Measurements from ENCODE around the gene GNAI2. TPM values are rescaled to one million over a fixed set of nuclear protein-coding genes. Genes with fewer than 3 reads are reported as not detected.

GNAI2 gene
- total RNA-seq, 2 experiments from 2014 or later: 238 to 242 TPM

- no peak overlapping the region for H3K27ac Mint-ChIP-seq
- intact Hi-C loops (cut with micrococcal nuclease): no loop called here
- H3K4me1 Mint-ChIP-seq (ENCODE audit: low read depth): peaks cover 23% of the 10 kb centered on the region
- ChIA-PET CTCF (interaction anchor here (1.0 to 1.1 kb wide), 3 partner anchors 25 to 50 kb away, joined by 3 to 4 read pairs (median 3); no protein-coding TSS in a partner anchor), POLR2A (interaction anchor here (0.9 to 3.1 kb wide), 2 partner anchors 9 to 40 kb away, joined by 3 to 14 read pairs; no protein-coding TSS in a partner anchor)
- ATAC-seq (no peak), DNase-seq (no peak)
- H3K36me3 Mint-ChIP-seq (ENCODE audit: low read depth): peaks cover 1% of the 10 kb centered on the region
- H3K9me3 Mint-ChIP-seq: no peaks in the 10 kb centered on the region
- H3K27me3 Mint-ChIP-seq: no peaks in the 10 kb centered on the region
- no peak overlapping the region for H3K4me3 Mint-ChIP-seq
- TF ChIP-seq CTCF (IDR thresholded peaks at IDR 0.05): no peak
Measured at GRCh38 chr3:50296721-50297383, 60.8 kb downstream of the GNAI2 start.

GRCh38 chr3:50297384-50297775 is 61.4 kb downstream of the GNAI2 start:
- Mint-ChIP-seq H3K9me3 (no peaks in the 10 kb centered on the region), H3K4me1 (ENCODE audit: low read depth) (peaks cover 23% of the 10 kb centered on the region), H3K27me3 (no peaks in the 10 kb centered on the region), H3K36me3 (ENCODE audit: low read depth) (peaks cover 1% of the 10 kb centered on the region), H3K27ac (no peak overlapping the region), H3K4me3 (peak overlapping the region; percentile 99)
- ATAC-seq (no peak), DNase-seq (no peak)
- POLR2A ChIA-PET: interaction anchor here (1.8 to 3.1 kb wide), 2 partner anchors 9 to 40 kb away, joined by 7 to 14 read pairs; no protein-coding TSS in a partner anchor
- intact Hi-C loops (cut with micrococcal nuclease): no loop called here
- no peak for TF ChIP-seq CTCF (IDR thresholded peaks at IDR 0.05)
- CTCF ChIA-PET: interaction anchor here (1.0 to 1.9 kb wide), 3 partner anchors 8 to 27 kb away, joined by 3 to 8 read pairs (median 4); no protein-coding TSS in a partner anchor

GRCh38 chr3:50297896-50298725 is 62.1 kb downstream of the GNAI2 start:
- H3K9me3 Mint-ChIP-seq: no peaks in the 10 kb centered on the region
- H3K4me3 Mint-ChIP-seq: peak overlapping the region; percentile 99
- DNase-seq: no peak
- H3K4me1 Mint-ChIP-seq (ENCODE audit: low read depth): peaks cover 17% of the 10 kb centered on the region
- peak overlapping the region; percentile 98 for H3K27ac Mint-ChIP-seq
- no peaks in the 10 kb centered on the region for H3K27me3 Mint-ChIP-seq
- CTCF ChIA-PET: interaction anchor here (0.6 to 1.9 kb wide), 9 partner anchors 9 to 55 kb away, joined by 3 to 8 read pairs (median 4); partner anchors contain the start of genes LSMEM2 and TUSC2
- intact Hi-C loops (cut with micrococcal nuclease): no loop called here
- peaks cover 1% of the 10 kb centered on the region for H3K36me3 Mint-ChIP-seq (ENCODE audit: low read depth)
- POLR2A ChIA-PET: interaction anchor here (0.9 to 3.1 kb wide), 13 partner anchors 8 to 61 kb away, joined by 3 to 14 read pairs (median 6); partner anchors contain the start of genes CYB561D2, LSMEM2, NPRL2 and RASSF1
- no peak for TF ChIP-seq CTCF (IDR thresholded peaks at IDR 0.05)
- ATAC-seq: no peak

GRCh38 chr3:50298836-50299637 is 63.0 kb downstream of the GNAI2 start, which contains the start of the genes HYAL3 and NAA80:
Gene HYAL3 (minus strand): TSS chr3:50299405. CDS start chr3:50295602, 3,803 bp downstream.
Gene NAA80 (minus strand): TSS chr3:50299405. CDS start chr3:50297463, 1,942 bp downstream.
- Mint-ChIP-seq H3K27ac (peak within 1 kb of the TSS; percentile 98), H3K4me3 (peak within 1 kb of the TSS; percentile 99), H3K36me3 (ENCODE audit: low read depth) (peaks cover 1% of the 10 kb centered on the region), H3K4me1 (ENCODE audit: low read depth) (peaks cover 17% of the 10 kb centered on the region), H3K9me3 (no peaks in the 10 kb centered on the region), H3K27me3 (no peaks in the 10 kb centered on the region)
- TF ChIP-seq CTCF (IDR thresholded peaks at IDR 0.05): peak; percentile 65
- DNase-seq: peak; percentile 100
- intact Hi-C loops (cut with micrococcal nuclease): no loop called here
- POLR2A ChIA-PET: interaction anchor here (0.6 to 3.1 kb wide), 18 partner anchors 9 to 269 kb away, joined by 3 to 14 read pairs (median 4); partner anchors contain the start of genes CYB561D2, LSMEM2, NPRL2 and RASSF1
- CTCF ChIA-PET: interaction anchor here (0.8 to 1.9 kb wide), 18 partner anchors 9 to 104 kb away, joined by 3 to 8 read pairs (median 4); partner anchors contain the start of genes LSMEM2, RASSF1 and TUSC2
- ATAC-seq: peak; percentile 92
